ENCODE results near the gene KANK2. TPM values are rescaled to one million over a fixed set of nuclear protein-coding genes. Genes with fewer than 3 reads are reported as not detected.

KANK2 gene
- total and polyA plus RNA-seq, 2 of the 4 experiments (the other 2 are of a cell fraction): 104 to 176 TPM

GRCh38 chr19:11182994-11183393, 14.4 kb downstream of the KANK2 start:
- Histone ChIP-seq H3K27me3 (ENCODE audit: control insufficient read depth, insufficient read depth, low read length) (no peaks in the 10 kb centered on the region), H3K56ac (ENCODE audit: extremely low read depth, insufficient read depth, low read length) (no peak overlapping the region), H3K79me1 (ENCODE audit: low read depth in 1 of 2, low read length in 2 of 2) (peaks cover 50 to 84% of the 10 kb centered on the region in 2 experiments), H3K18ac (ENCODE audit: low read depth, low read length) (no peak overlapping the region), H3K4me1 (ENCODE audit: control insufficient read depth, insufficient read depth, low read length) (0 out of 2 replicates have a peak, but pooled peaks cover 1% of the 10 kb centered on the region), H3K4ac (ENCODE audit: low read depth, low read length) (no peak overlapping the region), H3K9ac (ENCODE audit: low read depth, low read length) (no peak overlapping the region), H2BK20ac (ENCODE audit: low read depth, low read length) (no peak overlapping the region), H2BK5ac (ENCODE audit: low read depth, low read length, poor library complexity, severe bottlenecking) (no peak overlapping the region), H2AK9ac (replicated peaks; ENCODE audit: low read depth, low read length, poor library complexity) (no peak overlapping the region), H2AFZ (replicated peaks; ENCODE audit: low read length, poor library complexity) (no peak overlapping the region), H4K91ac (ENCODE audit: insufficient read depth, low read depth, low read length) (no peak overlapping the region), H2AK5ac (ENCODE audit: low read depth, low read length) (no peak overlapping the region), H2BK15ac (ENCODE audit: low read depth, low read length) (no peak overlapping the region), H3K36me3 (ENCODE audit: control insufficient read depth, insufficient read depth, low read length) (peaks cover 69% of the 10 kb centered on the region), H3K23ac (ENCODE audit: low read depth, low read length) (no peak overlapping the region), H3K9me1 (ENCODE audit: insufficient read depth, low read length) (peaks cover 8% of the 10 kb centered on the region), H2BK120ac (ENCODE audit: low read depth, low read length) (no peak overlapping the region), H3K27ac (ENCODE audit: insufficient read depth, low read length) (no peak overlapping the region), H4K20me1 (ENCODE audit: insufficient read depth, low read length) (peaks cover 11% of the 10 kb centered on the region; the same call in 1 of the 2 replicates), H4K5ac (ENCODE audit: low read depth, low read length) (no peak overlapping the region), H3K4me2 (ENCODE audit: low read depth, low read length) (no peak overlapping the region), H3K14ac (replicated peaks; ENCODE audit: low read depth, low read length) (no peak overlapping the region), H3K9me3 (ENCODE audit: control insufficient read depth, insufficient read depth, low read length) (no peaks in the 10 kb centered on the region), H3K4me3 (ENCODE audit: insufficient read depth, low read depth, low read length) (no peak overlapping the region), H4K8ac (ENCODE audit: low read depth in 2 of 2, low read length in 2 of 2) (no peak overlapping the region)
- in situ Hi-C loops (cut with MboI; ENCODE audit: low sequenced_read_pairs) (no loop called here), intact Hi-C loops (cut with micrococcal nuclease) (no loop called here), dilution Hi-C loops (cut with HindIII; ENCODE audit: low sequenced_read_pairs, unreplicated experiment) (no loop called here)
- no TSS peak for BruUV-seq (replicated peaks)
- DNase-seq (no peak), ATAC-seq (ENCODE audit: low read depth) (no peak)
- TF ChIP-seq NFE2L2 (IDR thresholded peaks at IDR 0.05; ENCODE audit: low read depth, low read length): no peak
- TF ChIP-seq SMC3 (IDR thresholded peaks at IDR 0.05; ENCODE audit: low read depth, low read length): no peak
- no peak for TF ChIP-seq MAFK (IDR thresholded peaks at IDR 0.05; ENCODE audit: low read depth, low read length)
- no peak for TF ChIP-seq CEBPB (IDR thresholded peaks at IDR 0.05; ENCODE audit: low read depth, low read length)
- TF ChIP-seq CHD1 (IDR thresholded peaks at IDR 0.05; ENCODE audit: low read depth, low read length): no peak
- no peak for TF ChIP-seq RFX5 (IDR thresholded peaks at IDR 0.05; ENCODE audit: low read depth, low read length)
- TF ChIP-seq ELK1 (IDR thresholded peaks at IDR 0.05; ENCODE audit: borderline replicate concordance, low read depth, low read length): no peak
- TF ChIP-seq RAD21 (IDR thresholded peaks at IDR 0.05; ENCODE audit: low read length): no peak
- no peak for TF ChIP-seq CTCF (conservative IDR thresholded peaks at IDR 0.05; ENCODE audit: low read depth, low read length)
- TF ChIP-seq BHLHE40 (IDR thresholded peaks at IDR 0.05; ENCODE audit: low read depth, low read length): no peak
- TF ChIP-seq RCOR1 (IDR thresholded peaks at IDR 0.05; ENCODE audit: insufficient replicate concordance, low read length): no peak
- no peak for TF ChIP-seq USF2 (IDR thresholded peaks at IDR 0.05; ENCODE audit: low read depth, low read length)
- no peak for TF ChIP-seq POLR2A (IDR thresholded peaks at IDR 0.05; ENCODE audit: low read depth, low read length)
- no peak for TF ChIP-seq MXI1 (IDR thresholded peaks at IDR 0.05; ENCODE audit: borderline replicate concordance, low read depth, low read length)
- TF ChIP-seq MAZ (IDR thresholded peaks at IDR 0.05; ENCODE audit: borderline replicate concordance, low read depth, low read length): no peak
- no peak for TF ChIP-seq FOS (IDR thresholded peaks at IDR 0.05; ENCODE audit: low read depth, low read length)
- WGBS, 2 experiments (ENCODE audit: extremely low coverage in 2 of 2, insufficient read length in 1 of 2): no CpG with 5 or more reads among the region's 1 CpG
- ChIA-PET POLR2A (ENCODE audit: unreplicated experiment) (no interaction called here), CTCF (interaction anchor here (0.6 to 0.9 kb wide), 2 partner anchors 9 to 12 kb away, joined by 3 read pairs; no protein-coding TSS in a partner anchor)

All from IMR-90 (cell line).